ENCODE measurements around the gene MDFIC2.
"Not testable (repeated sequence)": the region's sequence is repeated elsewhere in the genome, so short reads cannot be mapped to it uniquely, and the experiment has no call there.

MDFIC2 gene

DNA sequence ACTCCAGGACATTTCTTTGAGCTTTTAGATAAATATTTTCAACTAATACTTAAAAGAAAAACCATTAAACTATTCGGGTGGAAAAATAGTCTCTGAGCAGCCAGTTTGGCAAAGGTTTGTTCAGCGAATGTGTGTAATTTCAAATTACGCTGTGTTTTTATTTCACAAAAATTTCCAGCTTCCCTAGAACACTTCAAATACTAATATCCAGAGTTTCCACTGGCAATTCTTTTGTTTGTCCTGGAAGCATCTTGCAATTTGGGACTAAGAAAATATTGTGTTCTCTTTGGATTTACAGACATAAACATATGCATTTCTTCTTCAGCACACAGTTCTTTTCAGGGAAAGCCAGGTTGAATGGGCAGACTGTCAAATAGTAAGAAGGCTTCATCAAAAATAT lies 61.9 kb downstream of the MDFIC2 start:
- no peak for DNase-seq

DNA sequence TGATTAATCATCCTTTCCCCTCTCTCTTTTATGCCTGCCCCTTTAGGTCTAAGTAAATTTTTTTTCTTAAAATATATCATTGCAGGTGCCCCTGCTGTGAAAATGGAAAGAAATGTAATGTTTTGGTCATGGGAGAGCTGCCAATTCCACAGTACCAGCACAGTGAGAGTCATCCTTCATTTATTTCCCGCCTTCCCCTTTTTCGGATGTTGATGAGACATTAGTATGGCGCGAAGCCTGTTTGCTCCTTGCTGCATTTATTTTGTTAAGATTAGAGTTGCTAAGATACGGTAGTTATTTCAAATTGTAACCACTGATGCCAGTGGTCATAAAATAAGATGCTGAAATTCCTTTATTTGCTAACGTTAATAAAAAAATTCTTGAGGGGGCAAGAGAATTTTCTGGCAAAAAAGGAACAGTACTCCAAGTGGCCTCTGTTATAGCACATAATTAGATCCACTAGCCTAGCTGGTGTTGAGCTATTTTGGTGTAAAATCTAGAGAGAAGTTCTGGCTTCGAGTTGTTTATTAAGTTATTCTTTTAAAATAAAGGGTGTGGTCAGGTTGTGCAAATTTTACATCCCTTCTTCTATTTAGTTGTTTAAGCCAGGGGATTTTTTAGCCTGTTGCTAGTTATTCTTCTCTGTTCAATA lies 62.8 kb downstream of the MDFIC2 start:
- no peak for DNase-seq

DNA sequence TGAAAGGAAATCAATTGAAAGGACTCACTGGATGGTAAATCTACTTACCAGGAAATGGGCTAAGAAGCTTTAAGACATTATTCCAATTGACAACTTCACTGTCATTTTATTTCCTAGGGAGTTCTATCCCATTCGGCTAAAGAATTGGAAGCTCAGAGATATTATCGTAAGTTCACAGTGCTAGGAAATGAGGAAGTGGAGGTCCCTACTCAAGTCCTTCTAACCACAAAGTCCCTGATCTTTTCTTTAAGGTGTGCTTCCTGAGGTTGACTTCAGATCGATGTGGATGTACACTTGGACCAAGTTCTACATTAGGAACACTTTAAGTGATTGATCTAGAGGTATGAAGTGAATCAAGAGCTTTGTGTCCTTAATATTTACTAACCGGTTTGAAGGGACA lies 63.6 kb downstream of the MDFIC2 start:
- DNase-seq: no peak

DNA sequence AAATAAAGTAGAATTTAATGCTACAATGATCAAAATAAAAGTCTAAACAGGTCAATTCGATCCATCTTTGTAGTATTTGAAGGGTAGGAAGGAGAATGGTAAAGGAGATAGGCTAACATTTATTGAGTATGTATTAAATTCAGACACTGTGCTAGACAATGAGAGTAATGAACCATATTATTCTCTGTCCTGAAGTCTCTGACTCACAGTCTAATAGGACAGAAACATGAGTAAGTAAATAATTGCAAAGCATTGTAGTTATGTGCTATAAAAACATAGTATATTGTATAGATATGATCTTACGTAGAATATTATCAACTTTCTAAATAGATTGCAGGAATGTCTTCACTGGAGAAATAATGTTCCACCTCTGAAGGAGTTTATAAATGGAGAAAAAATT lies 64.5 kb downstream of the MDFIC2 start:
- DNase-seq: no peak

DNA sequence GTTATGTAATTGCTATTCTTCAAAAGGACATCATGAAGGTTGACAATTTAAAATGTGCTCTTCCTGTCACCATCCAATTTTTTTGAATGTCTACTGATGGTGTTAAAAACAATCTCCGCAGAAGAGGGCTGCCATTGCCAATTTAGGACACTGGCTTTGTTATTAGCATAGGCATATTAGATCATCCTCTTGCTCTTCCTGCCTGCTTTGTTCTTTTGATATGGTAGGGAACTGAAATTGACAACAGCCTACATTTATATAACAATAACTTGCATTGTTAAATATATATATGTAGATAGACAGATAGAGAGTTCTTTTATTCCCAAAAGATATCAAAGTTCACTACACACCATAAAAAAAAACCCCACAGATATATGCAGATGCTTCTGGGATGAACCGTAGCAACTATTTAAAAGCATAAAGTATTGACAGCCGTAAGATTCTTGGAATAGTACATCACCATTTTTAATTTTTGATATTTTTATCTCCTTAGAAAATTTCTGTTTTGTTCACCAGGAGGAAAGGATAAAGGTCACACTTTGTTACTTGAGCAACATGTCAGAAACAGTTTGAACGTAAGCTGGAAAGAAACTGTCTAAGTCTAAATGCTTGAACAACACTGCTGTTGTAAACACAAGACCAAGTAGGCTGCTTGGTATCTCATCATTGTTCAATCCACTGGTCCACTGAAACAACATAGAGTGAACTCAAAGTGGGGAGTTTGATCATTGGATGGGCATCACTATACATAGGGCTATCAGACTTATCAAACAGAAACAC lies 66.5 kb downstream of the MDFIC2 start:
- DNase-seq: no peak

DNA sequence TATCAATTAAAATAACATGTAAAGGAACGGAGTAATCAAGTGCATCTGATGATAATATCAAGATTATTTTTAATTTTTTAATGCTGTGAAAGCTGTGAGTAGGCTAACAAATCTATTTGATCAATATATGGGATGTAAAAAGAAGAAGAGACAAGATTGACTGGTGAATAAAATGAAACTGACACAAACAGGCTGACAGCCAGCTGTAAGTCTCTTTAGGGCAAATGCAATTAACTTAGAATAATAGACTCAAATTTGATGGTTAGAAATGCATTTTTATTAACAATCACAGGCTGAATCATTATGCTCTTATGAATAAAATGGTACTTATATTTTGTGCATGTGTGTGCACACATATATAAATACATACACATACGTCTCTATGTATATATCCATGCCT lies 68.0 kb downstream of the MDFIC2 start:
- DNase-seq: no peak

DNA sequence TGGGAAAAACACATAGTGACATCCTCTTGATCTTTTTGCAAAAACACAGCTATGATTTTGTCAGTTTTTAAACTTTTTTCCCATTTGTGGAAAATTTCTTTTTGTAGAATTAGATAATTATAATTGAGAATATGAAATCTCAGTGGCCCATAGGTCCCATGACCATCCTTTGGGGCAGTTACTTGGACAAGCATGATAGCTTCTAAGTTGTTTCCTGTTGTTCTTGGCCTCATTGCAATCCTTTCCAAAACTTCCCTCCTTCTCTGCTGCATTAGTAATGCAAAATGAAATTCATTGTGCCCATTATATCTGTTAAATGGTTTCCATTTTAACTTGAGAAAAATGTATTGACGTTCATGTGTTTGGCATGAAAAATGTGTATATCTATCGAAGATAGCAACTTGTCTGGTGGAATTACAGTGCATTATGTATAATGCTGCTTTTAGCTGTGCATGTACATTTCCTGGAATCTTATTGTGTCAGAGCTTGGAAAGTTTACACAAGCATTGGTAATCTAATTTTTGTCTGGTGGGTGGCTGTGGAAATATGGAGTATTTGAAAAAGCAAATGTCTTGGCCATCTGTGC lies 70.0 kb downstream of the MDFIC2 start:
- DNase-seq: no peak

DNA sequence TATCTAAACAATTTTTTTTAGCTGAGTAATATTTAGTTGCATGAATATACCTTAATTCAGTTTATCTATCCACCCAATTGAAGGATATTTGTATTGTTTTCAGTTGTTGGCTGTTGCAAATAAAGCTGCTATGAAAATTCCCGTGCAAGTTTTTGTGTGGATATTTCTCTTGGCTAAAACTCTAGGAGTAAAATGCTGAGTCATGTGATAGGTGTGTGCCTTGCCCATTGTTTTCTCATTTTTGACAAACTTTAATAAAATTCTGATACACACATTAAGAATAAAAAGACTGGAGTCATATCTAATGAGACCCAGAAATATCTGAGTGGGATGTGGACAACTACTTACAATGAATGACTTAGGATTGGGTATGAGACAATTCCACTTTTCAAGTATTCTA lies 78.6 kb downstream of the MDFIC2 start:
- DNase-seq: no peak

DNA sequence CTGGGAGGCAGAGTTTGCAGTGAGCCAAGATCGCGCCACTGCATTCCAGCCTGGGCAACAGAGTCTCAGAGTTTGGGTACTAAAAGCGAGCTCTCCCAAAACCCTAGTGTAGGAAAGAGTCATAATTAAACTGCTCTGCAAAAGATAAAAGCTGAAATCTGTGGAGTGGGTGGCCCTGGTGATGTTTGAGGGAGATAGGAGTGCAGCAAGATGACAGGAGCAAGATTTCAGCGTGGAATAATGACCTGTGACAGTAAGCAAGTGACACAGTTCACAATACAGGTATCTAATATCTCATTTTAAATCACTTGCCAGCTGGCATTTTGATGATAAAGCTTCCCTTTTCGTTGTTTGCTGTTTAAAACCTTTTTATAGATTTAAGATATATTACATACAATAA lies 79.3 kb downstream of the MDFIC2 start:
- no peak for DNase-seq

DNA sequence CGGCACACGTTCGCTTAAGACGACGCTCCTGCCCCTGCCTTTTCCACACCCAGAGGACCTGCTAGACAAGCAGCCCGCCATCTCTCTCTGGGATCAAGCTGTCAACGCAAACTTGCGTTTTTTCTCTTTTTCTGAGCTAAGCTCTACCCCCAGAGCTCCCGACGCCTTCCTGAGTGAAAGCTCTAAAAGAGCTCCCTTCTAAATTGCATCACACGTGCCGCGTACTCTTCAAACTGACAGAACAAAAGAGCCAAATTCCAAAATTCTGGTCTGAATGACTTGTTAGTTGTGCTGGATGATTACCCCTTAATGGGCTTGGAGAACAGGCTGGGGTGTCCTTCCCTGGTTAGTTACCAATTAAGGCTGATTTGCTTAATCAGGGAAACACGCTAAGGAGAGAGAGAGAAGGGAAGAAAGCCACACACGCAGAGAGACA lies 81.2 kb downstream of the MDFIC2 start:
- DNase-seq: no peak

DNA sequence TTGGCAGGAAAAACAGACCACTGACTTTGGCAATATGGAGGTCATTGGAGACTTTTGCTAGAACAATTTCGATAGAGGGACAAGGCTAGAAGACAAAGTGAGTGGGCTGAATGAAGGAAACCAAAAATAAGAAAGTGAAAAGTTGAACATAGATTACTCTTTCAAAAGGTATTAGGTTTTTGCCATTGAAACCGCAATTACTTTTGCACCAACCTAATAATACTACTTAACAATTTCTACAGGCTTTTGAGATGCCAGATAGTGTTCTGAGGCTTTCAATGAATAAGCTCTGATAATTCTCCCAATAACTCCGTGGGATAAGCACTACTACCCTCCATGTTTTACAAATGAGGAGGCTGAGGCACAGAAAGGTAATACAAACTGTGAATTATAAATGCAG lies 85.0 kb downstream of the MDFIC2 start:
- DNase-seq: no peak

DNA sequence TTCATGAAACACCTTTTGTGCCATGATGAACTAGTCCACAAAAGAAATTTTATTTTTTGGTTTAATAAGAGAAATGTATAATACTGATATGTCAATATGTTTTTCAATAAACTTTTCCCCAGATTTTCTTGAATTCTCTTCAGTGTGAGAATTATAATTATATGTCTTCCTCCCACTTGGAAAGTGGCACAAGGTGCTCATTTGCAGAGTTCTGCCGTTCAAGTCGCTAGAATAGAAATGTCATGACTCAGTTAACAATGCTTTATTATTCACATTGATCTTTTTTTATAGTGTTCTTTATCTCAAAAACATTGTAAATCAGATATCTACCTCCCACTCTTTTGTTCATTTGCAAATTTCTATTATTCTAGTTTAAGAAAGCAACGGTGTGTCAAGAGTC lies 87.3 kb downstream of the MDFIC2 start:
- no peak for DNase-seq

DNA sequence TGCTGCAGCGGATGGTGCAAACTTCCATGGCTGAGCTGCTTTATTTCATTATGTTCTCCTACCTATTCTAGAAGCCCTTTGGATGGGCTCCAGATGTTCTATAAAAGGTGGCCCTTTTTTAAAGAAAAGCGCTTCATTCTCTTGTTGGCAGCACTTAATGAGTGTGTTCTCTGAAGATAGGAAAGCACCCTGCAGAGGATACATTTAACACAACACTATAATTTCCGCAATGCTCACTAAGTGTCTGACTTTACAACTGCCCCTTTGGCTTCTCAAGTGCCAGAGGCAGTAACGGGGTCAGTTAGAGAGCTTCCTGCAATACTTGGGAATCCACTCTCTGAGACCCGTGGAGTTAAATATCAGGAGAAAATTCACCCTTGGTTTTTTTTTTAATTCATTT lies 88.1 kb downstream of the MDFIC2 start:
- no peak for DNase-seq

DNA sequence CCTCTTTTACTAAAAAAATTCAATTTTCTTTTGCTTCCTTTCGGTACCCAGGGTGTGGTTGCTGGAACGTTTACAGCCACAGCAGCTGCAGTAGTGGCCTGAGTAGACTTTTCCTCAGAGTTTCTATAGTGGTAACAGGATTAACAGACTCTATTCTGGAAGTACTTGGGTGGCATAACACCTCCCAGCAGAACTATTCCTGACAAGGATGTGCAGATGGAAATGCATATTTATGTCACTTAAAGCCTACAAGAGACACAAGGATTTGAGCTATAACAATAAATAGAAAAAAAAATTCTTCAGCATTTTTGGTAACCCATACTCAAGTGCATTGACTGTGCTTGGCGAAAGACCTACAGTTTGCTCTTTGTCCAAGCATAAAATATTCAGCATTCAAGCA lies 94.0 kb downstream of the MDFIC2 start:
- DNase-seq: no peak

DNA sequence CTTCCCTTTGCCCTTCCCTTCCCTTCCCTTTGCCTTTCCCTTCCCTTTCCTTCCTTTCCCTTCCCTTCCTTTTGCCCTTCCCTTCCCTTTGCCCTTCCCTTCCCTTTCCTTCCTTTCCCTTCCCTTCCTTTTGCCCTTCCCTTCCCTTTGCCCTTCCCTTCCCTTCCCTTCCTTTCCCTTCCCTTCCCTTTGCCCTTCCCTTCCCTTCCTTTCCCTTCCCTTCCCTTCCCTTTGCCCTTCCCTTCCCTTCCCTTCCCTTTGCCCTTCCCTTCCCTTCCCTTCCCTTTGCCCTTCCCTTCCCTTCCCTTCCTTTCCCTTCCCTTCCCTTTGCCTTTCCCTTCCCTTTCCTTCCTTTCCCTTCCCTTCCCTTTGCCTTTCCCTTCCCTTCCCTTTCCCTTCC lies 101.2 kb downstream of the MDFIC2 start:
- DNase-seq: not testable (repeated sequence)

DNA sequence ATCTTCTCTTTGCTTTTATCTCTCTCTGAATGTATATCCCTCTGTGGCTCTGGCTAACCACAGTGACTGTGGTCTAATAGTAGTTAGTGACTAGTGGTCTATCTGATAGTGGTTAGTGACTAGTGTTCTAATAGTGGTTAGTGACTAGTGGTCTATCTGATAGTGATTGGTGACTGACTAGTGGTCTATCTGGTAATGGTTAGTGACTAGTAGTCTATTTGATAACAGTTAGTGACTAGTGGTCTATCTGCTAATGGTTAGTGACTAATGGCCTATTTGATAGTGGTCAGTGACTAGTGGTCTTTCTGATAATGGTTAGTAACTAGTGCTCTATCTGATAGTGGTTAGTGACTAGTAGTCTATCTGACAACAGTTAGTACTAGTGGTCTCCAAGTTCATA lies 110.5 kb downstream of the MDFIC2 start:
- no peak for DNase-seq

DNA sequence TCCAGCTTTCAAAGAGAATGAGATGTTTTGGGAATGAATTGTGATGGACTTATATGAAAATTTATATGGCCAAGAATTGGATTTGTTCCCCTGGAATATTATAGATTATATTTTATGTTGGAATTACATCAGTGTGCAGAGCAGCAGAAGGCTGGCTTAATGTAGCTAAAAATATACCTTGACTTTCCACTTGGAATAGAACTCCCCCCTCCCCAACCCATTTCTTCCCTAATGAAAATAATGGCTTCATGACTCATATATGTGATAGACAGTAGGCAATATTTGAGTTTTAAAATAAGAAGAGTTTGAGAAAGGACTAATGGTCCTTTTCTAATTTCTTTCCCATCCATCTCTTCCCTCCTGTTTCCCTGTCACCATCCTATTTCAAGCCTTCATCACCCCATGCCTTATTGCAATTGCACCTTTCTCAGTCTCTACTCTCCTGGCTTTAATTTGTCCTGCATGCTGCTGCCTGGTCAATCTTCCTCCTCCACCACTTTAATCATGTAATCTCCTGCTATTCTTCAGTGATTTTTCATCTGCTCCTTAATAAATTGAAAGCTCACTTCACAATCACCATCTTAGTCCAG lies 122.5 kb downstream of the MDFIC2 start:
- no peak for DNase-seq

DNA sequence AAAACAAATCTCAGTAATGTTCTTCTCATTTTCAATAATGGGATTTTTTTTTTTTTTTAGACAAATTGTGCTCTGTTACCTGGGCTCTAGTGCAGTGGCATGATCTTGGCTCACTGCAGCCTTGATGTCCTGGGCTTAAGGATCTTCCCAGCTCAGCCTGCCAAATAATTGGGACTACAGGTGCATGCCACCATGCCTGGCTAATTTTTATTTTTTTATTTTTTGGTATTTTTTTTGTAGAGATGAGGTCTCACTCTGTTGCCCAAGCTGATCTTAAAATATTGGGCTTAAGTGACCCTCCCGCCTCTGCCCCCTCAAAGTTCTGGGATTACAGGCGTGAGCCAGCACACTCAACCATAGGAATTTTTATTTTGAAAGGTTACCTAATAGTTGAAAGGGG lies 126.2 kb downstream of the MDFIC2 start:
- no peak for DNase-seq

DNA sequence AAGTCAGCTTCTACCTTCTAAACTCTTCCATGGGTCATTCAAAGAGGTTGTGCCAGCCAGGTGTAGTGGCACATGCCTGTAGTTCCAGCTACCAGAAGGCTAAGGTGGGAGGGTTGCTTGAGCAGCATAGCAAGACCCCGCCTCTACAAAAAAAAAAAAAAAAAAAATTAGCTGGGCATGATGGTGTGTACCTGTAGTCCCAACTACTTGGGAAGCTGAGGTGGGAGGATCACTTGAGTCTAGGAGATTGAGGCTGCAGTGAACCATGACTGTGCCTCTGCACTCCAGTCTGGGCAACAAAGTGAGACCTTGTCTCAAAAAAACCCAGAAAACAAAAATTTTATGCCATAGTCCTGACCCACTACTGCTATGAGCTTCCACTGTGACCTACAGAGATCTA lies 126.8 kb downstream of the MDFIC2 start:
- DNase-seq: no peak

DNA sequence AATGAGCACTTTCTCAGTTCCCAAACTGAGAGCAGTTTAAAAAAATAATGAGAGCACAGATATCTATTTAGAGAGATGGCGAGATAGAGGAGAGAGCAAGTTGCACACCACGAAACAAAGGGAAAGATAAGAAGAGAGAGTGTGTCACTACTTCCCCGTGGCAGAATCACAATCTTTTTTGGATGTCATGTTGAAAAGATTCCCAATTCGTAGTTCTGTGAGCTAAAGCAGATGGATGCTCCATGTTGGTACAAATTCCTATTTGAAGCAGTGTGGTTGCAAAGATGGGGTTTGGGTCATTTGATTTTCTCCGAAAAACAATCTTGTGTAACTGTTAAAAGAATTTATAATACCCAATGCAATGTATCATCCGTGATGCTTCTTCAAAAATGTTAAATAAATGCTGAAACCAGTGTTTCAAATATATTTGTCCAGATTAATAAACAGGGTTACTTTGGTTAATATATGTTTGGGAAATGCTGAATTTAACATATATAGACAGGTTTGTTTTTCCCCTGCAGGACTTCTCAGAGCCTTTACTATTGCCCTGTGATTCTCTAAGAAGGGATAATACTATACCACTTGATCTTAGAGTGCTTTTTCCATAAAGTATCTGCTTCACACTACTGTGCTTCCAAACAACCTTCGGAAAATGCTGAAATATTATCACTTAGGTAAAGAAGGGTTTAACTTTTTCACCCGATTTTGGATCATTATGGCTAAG lies 128.5 kb downstream of the MDFIC2 start:
- DNase-seq: no peak

DNA sequence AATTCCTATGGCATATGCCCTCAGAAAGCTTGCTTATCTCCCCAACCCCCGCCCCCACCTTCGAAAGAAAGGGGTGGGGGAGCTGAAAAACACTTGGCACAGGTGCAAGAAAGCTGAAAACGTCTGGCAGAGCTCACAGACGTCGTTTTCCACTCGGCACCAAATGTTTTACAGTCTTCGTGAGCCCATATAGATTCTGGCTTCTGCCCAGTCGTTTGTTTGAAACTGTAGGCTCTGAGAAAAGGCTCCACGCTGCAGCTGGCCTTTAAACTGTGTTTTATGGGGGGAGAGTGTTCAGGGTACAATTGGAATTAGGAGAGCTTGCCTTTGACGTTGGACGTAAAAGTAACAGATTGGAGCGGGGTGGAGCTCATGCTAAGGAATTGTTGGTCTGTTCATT lies 130.3 kb downstream of the MDFIC2 start:
- DNase-seq: no peak

DNA sequence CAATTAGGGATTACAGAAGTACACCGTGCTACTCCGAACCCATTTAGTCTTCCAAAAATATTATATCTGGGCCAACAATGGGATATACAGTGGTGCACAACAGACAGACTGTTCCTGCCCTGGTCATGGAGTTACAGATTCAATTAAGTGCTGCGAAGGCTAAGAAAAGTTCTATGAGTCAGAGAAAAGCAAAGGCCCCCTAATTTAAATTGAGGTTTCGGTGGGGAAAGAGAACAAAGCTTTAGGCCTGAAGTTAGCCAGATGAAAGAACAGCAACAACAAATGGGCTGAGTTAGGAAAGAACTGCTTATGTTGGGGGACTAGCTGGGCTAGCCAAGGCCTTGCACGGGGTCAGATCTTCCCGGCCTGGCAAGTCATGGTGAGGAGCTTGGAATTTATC lies 131.8 kb downstream of the MDFIC2 start:
- DNase-seq: no peak

DNA sequence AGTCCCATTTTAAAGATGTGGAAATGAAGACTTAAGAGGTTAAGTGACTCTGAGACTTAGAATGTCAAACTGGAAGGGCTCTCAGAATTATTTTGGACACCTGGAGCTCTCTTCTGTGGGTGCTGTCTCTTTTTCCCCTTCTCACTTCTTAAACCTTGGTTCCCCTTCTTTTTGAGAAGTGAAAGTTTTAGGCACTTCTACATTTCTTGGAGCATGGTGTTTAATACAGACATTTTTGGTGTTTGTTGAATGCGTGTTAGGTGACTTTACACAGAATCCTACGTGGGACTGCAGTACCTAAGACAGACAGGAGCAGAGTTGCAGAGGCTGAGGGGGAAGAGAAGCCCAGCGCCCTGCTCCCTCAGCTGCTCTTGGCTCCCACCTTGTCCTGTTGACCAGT lies 133.3 kb downstream of the MDFIC2 start:
- DNase-seq: no peak
